ENCODE measurements around the gene SLC26A5. TPM values are rescaled to one million over a fixed set of nuclear protein-coding genes. Genes with fewer than 3 reads are reported as not detected.

Gene SLC26A5
- total and polyA plus RNA-seq, 10 donors, result 0.02 to 0.88 (median 0.44) TPM; not detected in 1

DNA sequence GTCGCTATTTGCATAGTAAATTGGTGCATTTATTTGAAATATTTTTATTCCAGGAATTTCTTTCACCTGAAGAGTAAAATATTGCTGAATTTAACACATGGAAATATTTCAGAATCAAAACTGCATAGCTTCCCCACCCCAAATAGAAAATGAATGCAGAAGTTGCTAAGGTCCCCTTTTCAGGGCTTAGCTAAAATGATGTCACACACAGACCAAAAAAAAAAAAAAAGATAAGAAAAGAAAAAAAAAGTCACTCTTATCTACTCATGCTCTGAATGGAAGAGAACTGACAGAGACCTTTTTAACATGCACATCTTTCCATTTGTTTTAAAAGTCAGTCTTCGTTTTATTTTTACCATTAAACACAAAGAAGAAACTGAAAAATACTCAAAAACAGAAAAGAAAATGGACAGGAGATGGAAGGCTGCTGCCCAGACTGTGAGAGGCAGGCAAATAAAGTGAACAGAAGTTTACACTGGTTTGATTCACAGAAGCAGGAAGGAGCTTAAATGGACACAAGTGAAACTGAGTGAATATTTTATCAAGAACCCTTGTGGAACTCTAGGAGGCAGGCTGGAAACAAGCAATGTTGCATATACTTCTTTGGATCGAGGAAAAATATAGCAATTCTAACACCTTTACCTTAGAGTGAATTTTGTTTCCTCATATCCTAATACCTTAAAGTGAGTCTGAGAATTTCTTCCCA lies 66.6 kb downstream of the SLC26A5 start:
- TF ChIP-seq, protein P1, sequence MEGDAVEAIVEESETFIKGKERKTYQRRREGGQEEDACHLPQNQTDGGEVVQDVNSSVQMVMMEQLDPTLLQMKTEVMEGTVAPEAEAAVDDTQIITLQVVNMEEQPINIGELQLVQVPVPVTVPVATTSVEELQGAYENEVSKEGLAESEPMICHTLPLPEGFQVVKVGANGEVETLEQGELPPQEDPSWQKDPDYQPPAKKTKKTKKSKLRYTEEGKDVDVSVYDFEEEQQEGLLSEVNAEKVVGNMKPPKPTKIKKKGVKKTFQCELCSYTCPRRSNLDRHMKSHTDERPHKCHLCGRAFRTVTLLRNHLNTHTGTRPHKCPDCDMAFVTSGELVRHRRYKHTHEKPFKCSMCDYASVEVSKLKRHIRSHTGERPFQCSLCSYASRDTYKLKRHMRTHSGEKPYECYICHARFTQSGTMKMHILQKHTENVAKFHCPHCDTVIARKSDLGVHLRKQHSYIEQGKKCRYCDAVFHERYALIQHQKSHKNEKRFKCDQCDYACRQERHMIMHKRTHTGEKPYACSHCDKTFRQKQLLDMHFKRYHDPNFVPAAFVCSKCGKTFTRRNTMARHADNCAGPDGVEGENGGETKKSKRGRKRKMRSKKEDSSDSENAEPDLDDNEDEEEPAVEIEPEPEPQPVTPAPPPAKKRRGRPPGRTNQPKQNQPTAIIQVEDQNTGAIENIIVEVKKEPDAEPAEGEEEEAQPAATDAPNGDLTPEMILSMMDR (IDR thresholded peaks at IDR 0.05 in 8 of 11, conservative IDR thresholded peaks at IDR 0.05 in 3 of 11), result no peak
- TF ChIP-seq POLR2AphosphoS5 (IDR thresholded peaks at IDR 0.05) (no peak), POLR2A (IDR thresholded peaks at IDR 0.05) (no peak)
- no peaks in the 10 kb centered on the region for H3K9me3 ChIP-seq
- H3K4me1 ChIP-seq, result no peaks in the 10 kb centered on the region
- intact Hi-C loops (cut with DNase I; ENCODE audit: low total_unique reads), result no loop called here
- no peaks in the 10 kb centered on the region for H3K36me3 ChIP-seq
- no peak overlapping the region for H3K4me3 ChIP-seq
- 66 to 83% (median 74%) methylated on average over 3 of the region's 3 CpGs for WGBS, 5 donors
- no peak overlapping the region for H3K27ac ChIP-seq
- DNase-seq, result no peak
- peaks cover 0 to 9% (median 0%) of the 10 kb centered on the region in 7 donors for H3K27me3 ChIP-seq (replicated peaks in 1 of 7)

DNA sequence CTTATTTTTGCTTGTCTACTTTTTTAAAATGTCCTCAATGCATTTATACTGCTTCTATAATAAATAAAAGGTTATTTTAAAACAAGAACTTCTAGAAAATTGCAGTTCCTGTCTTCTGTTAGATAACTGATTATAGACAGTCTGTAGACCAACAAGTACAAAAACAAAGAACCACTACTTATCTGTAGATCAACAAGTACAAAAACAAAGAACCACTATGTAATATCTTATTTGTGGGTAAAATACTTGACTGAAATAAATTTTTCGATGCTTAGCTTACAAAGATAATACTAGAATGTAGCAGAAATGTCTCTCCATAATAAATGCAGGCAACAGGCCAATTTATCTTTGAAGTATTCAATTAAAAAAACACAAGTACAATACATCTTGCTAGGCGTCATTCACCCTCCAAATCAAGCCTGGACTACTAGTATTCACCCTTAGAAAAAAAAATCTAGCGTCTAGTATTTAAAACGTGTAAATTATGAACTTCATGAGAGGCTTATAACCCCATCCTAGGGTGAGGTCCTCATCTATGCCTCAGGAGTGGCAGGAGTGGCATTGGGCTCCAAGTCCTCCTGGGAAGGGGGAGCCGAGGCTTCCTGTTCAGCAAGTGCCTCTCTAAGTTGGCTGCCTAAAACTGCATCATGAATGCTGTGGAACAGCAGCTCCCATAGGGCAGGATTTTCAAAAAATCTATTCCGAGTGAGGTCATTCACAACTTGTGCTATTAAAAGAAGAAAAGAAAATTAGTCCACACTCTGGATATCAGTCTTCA lies 72.0 kb downstream of the SLC26A5 start:
- H3K27ac ChIP-seq, result no peak overlapping the region
- 69 to 75% (median 71%) methylated on average over 6 of the region's 6 CpGs for WGBS, 5 donors
- DNase-seq, result no peak
- TF ChIP-seq, protein P1 (IDR thresholded peaks at IDR 0.05 in 8 of 11, conservative IDR thresholded peaks at IDR 0.05 in 3 of 11), result no peak
- TF ChIP-seq POLR2A (IDR thresholded peaks at IDR 0.05), result no peak
- no peaks in the 10 kb centered on the region for H3K4me1 ChIP-seq
- intact Hi-C loops (cut with DNase I; ENCODE audit: low total_unique reads), result no loop called here
- H3K4me3 ChIP-seq, result no peak overlapping the region
- peaks cover 0 to 9% (median 0%) of the 10 kb centered on the region in 7 donors for H3K27me3 ChIP-seq (replicated peaks in 1 of 7)
- H3K36me3 ChIP-seq, result peaks cover 0 to 19% (median 6%) of the 10 kb centered on the region in 6 donors
- no peaks in the 10 kb centered on the region for H3K9me3 ChIP-seq

GRCh38 chr7:103369432-103369831 lies 76.6 kb downstream of the SLC26A5 start:
- Histone ChIP-seq H3K36me3 (peaks cover 3 to 65% (median 53%) of the 10 kb centered on the region in 6 donors), H3K4me3 (no peak overlapping the region), H3K4me1 (no peaks in the 10 kb centered on the region), H3K27me3 (replicated peaks in 1 of 7) (no peaks in the 10 kb centered on the region), H3K27ac (no peak overlapping the region), H3K9me3 (no peaks in the 10 kb centered on the region)
- no peak for DNase-seq
- intact Hi-C loops (cut with DNase I; ENCODE audit: low total_unique reads), result no loop called here
- TF ChIP-seq, protein P1 (IDR thresholded peaks at IDR 0.05 in 8 of 11, conservative IDR thresholded peaks at IDR 0.05 in 3 of 11), result no peak
- no peak for TF ChIP-seq POLR2A (IDR thresholded peaks at IDR 0.05)
- 95 to 98% (median 97%) methylated on average over 5 of the region's 5 CpGs for WGBS, 5 donors

GRCh38 chr7:103349805-103350204 lies 96.2 kb downstream of the SLC26A5 start:
- H3K27ac ChIP-seq, result peak overlapping the region in 5 of 8 donors; percentile 4 to 53 (median 28)
- H3K27me3 ChIP-seq (replicated peaks in 1 of 7), result no peaks in the 10 kb centered on the region
- H3K4me1 ChIP-seq, result peaks cover 25 to 90% (median 70%) of the 10 kb centered on the region in 6 donors
- peak overlapping the region in 5 of 8 donors; percentile 66 to 91 (median 80) for H3K4me3 ChIP-seq
- no peak for DNase-seq
- intact Hi-C loops (cut with DNase I; ENCODE audit: low total_unique reads), result no loop called here
- TF ChIP-seq, protein P1 (IDR thresholded peaks at IDR 0.05 in 8 of 11, conservative IDR thresholded peaks at IDR 0.05 in 3 of 11), result no peak
- TF ChIP-seq POLR2AphosphoS5 (IDR thresholded peaks at IDR 0.05) (no peak), POLR2A (IDR thresholded peaks at IDR 0.05) (no peak)
- H3K36me3 ChIP-seq, result peaks cover 0 to 42% (median 19%) of the 10 kb centered on the region in 6 donors
- H3K9me3 ChIP-seq, result no peaks in the 10 kb centered on the region
- 18 to 39% (median 24%) methylated on average over 1 of the region's 1 CpG for WGBS, 5 donors

Data from spleen (tissue), 11 donors.